ENCODE results near the gene RAB40B. TPM values are rescaled to one million over a fixed set of nuclear protein-coding genes. Genes with fewer than 3 reads are reported as not detected.

RAB40B gene
- total and polyA plus RNA-seq, 2 experiments from 2014 or later: 20.0 to 27.8 TPM

DNA sequence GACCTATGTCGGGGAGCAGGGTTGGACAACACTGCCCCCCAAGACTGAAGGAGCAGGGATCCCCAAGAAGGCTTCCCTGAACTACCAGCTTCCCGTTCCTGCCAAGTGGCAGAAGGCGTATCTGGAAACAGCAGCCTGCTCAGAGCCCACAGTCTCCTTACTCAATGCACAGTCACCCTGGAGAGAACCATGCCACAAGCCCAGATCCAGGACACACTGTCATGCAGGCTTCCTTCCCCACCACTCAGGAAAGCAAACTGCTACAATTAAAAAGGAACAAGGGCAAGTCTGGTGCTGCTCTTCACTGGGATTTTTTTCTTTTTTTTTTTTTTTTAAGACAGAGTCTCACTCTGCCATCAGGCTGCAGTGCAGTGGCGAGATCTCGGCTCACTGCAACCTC, 58.5 kb downstream of the RAB40B start:
- Histone ChIP-seq H3K36me3 (replicated peaks; ENCODE audit: insufficient read depth, low read depth) (no peaks in the 10 kb centered on the region), H3K27me3 (no peaks in the 10 kb centered on the region), H3K4me3 (no peak overlapping the region), H3K4me2 (no peak overlapping the region), H3K79me2 (peaks cover 88% of the 10 kb centered on the region), H3K9me2 (replicated peaks; ENCODE audit: insufficient read depth) (no peaks in the 10 kb centered on the region), H3K9me3 (ENCODE audit: low read depth) (no peaks in the 10 kb centered on the region), H3K4me1 (ENCODE audit: insufficient read depth) (peaks cover 19% of the 10 kb centered on the region), H2AFZ (no peak overlapping the region), H3K27ac (no peak overlapping the region), H4K20me1 (ENCODE audit: insufficient read depth, poor library complexity, severe bottlenecking) (peaks cover 26% of the 10 kb centered on the region)
- DNase-seq (ENCODE audit: low spot score): no peak
- 94% methylated on average over 5 of the region's 5 CpGs for WGBS (ENCODE audit: low lambda C conversion rate, missing lambda C conversion rate)
- TF ChIP-seq, protein P1, sequence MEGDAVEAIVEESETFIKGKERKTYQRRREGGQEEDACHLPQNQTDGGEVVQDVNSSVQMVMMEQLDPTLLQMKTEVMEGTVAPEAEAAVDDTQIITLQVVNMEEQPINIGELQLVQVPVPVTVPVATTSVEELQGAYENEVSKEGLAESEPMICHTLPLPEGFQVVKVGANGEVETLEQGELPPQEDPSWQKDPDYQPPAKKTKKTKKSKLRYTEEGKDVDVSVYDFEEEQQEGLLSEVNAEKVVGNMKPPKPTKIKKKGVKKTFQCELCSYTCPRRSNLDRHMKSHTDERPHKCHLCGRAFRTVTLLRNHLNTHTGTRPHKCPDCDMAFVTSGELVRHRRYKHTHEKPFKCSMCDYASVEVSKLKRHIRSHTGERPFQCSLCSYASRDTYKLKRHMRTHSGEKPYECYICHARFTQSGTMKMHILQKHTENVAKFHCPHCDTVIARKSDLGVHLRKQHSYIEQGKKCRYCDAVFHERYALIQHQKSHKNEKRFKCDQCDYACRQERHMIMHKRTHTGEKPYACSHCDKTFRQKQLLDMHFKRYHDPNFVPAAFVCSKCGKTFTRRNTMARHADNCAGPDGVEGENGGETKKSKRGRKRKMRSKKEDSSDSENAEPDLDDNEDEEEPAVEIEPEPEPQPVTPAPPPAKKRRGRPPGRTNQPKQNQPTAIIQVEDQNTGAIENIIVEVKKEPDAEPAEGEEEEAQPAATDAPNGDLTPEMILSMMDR (IDR thresholded peaks at IDR 0.05; ENCODE audit: poor library complexity): no peak
- TF ChIP-seq EZH2phosphoT487 (IDR thresholded peaks at IDR 0.05; ENCODE audit: low read depth, severe bottlenecking, unreplicated experiment) (no peak), EZH2 (IDR thresholded peaks at IDR 0.05; ENCODE audit: borderline replicate concordance) (no peak)

- no peak overlapping the region for H2AFZ ChIP-seq
- peaks cover 22% of the 10 kb centered on the region for H4K20me1 ChIP-seq (ENCODE audit: insufficient read depth, poor library complexity, severe bottlenecking)
- no peak overlapping the region for H3K4me3 ChIP-seq
- no peaks in the 10 kb centered on the region for H3K27me3 ChIP-seq
- peaks cover 20% of the 10 kb centered on the region for H3K4me1 ChIP-seq (ENCODE audit: insufficient read depth)
- H3K9me2 ChIP-seq (replicated peaks; ENCODE audit: insufficient read depth): no peaks in the 10 kb centered on the region
- no peak overlapping the region for H3K27ac ChIP-seq
- peaks cover 88% of the 10 kb centered on the region for H3K79me2 ChIP-seq
- DNase-seq (ENCODE audit: low spot score): no peak
- WGBS (ENCODE audit: low lambda C conversion rate, missing lambda C conversion rate): 90% methylated on average over 7 of the region's 14 CpGs
- no peaks in the 10 kb centered on the region for H3K9me3 ChIP-seq (ENCODE audit: low read depth)
- no peak overlapping the region for H3K4me2 ChIP-seq
- H3K36me3 ChIP-seq (replicated peaks; ENCODE audit: insufficient read depth, low read depth): no peaks in the 10 kb centered on the region
- no peak for TF ChIP-seq EZH2 (IDR thresholded peaks at IDR 0.05; ENCODE audit: borderline replicate concordance)
- no peak for TF ChIP-seq EZH2phosphoT487 (IDR thresholded peaks at IDR 0.05; ENCODE audit: low read depth, severe bottlenecking, unreplicated experiment)
- TF ChIP-seq, protein P1 (IDR thresholded peaks at IDR 0.05; ENCODE audit: poor library complexity): no peak
Observed at GRCh38 chr17:82639628-82640027, 58.9 kb downstream of the RAB40B start.

DNA sequence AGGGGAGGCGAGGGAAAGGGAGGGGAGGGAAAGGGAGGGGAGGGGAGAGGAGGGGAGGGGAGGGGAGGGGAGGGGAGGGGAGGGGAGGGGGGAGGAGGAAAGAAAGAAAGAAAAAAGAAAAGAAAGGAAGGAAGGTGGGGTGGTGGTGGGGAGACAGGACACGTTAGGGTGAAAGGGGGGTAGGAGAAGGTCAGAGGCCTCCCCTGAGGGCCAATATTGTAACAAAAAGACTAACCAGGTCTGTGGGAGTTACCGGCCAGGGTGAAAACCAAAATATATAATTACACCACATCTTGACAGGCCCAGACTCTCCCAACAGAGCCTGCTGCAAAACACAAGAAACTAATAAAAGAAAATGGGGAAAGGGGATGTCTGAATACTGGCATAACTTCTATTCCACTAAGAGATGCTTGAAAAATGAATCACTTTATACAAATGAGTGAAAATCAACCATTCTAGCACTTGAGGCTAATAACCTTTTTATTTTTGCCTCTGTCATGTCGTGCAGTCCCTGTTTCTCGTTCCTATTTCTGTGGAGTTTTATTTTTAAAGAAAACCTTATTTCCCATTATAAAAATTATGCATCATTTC, 60.2 kb downstream of the RAB40B start:
- 86% methylated on average over 4 of the region's 5 CpGs for WGBS (ENCODE audit: low lambda C conversion rate, missing lambda C conversion rate)
- H3K9me2 ChIP-seq (replicated peaks; ENCODE audit: insufficient read depth): no peaks in the 10 kb centered on the region
- no peak for DNase-seq (ENCODE audit: low spot score)
- peaks cover 9% of the 10 kb centered on the region for H4K20me1 ChIP-seq (ENCODE audit: insufficient read depth, poor library complexity, severe bottlenecking)
- no peak overlapping the region for H2AFZ ChIP-seq
- H3K27ac ChIP-seq: peak overlapping the region; percentile 95
- H3K9me3 ChIP-seq (ENCODE audit: low read depth): no peaks in the 10 kb centered on the region
- no peak overlapping the region for H3K4me2 ChIP-seq
- no peak for TF ChIP-seq EZH2 (IDR thresholded peaks at IDR 0.05; ENCODE audit: borderline replicate concordance)
- TF ChIP-seq EZH2phosphoT487 (IDR thresholded peaks at IDR 0.05; ENCODE audit: low read depth, severe bottlenecking, unreplicated experiment): no peak
- TF ChIP-seq, protein P1 (IDR thresholded peaks at IDR 0.05; ENCODE audit: poor library complexity): no peak
- H3K4me1 ChIP-seq (ENCODE audit: insufficient read depth): peaks cover 20% of the 10 kb centered on the region
- no peaks in the 10 kb centered on the region for H3K27me3 ChIP-seq
- no peak overlapping the region for H3K4me3 ChIP-seq
- H3K79me2 ChIP-seq: peaks cover 87% of the 10 kb centered on the region
- H3K36me3 ChIP-seq (replicated peaks; ENCODE audit: insufficient read depth, low read depth): no peaks in the 10 kb centered on the region

Data from hepatocyte (in vitro differentiated cells).